Brain microvascular endothelial cell (primary cell): Measurements from ENCODE around the gene POM121L12.

ENCODE experiments used
- DNase-seq: peaks from one replicate; pipeline ENCODE4 v3.0.0-alpha.2; 2020
- H3K27ac ChIP-seq: fragments of 250-450 bp; sonication (Bioruptor Pico); 2 replicates; pipeline ENCODE4 v1.5.1; 2020; ENCODE audit warnings: mild to moderate bottlenecking, moderate library complexity
- H3K27me3 ChIP-seq: fragments of 250-450 bp; sonication (Bioruptor Pico); replicated peaks from 2 replicates; pipeline ENCODE4 v1.5.1; 2020; ENCODE audit warnings: mild to moderate bottlenecking
- H3K36me3 ChIP-seq: fragments of 250-450 bp; sonication (Bioruptor Pico); replicated peaks from 2 replicates; pipeline ENCODE4 v1.5.1; 2020; ENCODE audit warnings: mild to moderate bottlenecking
- H3K4me3 ChIP-seq: 2 replicates; pipeline ENCODE4 v1.5.1; 2011; ENCODE audit warnings: low read depth, mild to moderate bottlenecking, control low read depth, low read length, moderate library complexity
- in situ Hi-C: cut with HindIII; loops from 2 replicates; pipeline ENCODE4 v1.10.0; 2017; ENCODE audit warnings: low sequenced_read_pairs, low pct_ligation_motif_present
- TF ChIP-seq, protein P1 (sequence below): IDR thresholded peaks from 2 replicates; pipeline ENCODE4 v1.5.1; 2011; ENCODE audit warnings: low read depth, mild to moderate bottlenecking, moderate library complexity, low read length, control low read depth, inconsistent platforms; ENCODE audit errors: missing control alignments

POM121L12 gene

GRCh38 chr7:53050433-53050832 is 15.0 kb downstream of the POM121L12 start:
- DNase-seq, result no peak
- no peak overlapping the region for H3K27ac ChIP-seq
- H3K27me3 ChIP-seq, result no peaks in the 10 kb centered on the region
- TF ChIP-seq, protein P1, sequence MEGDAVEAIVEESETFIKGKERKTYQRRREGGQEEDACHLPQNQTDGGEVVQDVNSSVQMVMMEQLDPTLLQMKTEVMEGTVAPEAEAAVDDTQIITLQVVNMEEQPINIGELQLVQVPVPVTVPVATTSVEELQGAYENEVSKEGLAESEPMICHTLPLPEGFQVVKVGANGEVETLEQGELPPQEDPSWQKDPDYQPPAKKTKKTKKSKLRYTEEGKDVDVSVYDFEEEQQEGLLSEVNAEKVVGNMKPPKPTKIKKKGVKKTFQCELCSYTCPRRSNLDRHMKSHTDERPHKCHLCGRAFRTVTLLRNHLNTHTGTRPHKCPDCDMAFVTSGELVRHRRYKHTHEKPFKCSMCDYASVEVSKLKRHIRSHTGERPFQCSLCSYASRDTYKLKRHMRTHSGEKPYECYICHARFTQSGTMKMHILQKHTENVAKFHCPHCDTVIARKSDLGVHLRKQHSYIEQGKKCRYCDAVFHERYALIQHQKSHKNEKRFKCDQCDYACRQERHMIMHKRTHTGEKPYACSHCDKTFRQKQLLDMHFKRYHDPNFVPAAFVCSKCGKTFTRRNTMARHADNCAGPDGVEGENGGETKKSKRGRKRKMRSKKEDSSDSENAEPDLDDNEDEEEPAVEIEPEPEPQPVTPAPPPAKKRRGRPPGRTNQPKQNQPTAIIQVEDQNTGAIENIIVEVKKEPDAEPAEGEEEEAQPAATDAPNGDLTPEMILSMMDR, result no peak
- H3K36me3 ChIP-seq, result no peaks in the 10 kb centered on the region
- in situ Hi-C loops, result no loop called here
- no peak overlapping the region for H3K4me3 ChIP-seq

DNA sequence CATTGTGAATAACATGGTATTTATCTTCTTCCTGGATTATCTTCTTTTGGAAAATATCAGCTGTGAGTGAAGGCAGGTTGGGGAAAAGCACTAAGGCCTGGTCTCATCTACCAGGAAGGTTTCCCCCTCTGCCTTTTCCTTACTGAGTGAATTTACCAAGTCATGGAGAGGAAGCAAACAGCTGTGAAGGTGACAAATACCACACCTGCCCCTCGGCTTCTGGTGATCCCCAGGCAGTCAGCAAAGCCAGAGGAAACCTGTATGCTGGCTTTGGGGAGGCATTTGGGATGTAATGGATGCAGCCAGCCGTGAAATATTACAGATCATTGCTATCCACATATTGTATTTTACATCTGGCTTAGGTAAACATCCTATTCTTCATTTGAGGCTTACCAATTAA is 24.2 kb downstream of the POM121L12 start:
- DNase-seq, result no peak
- Histone ChIP-seq H3K36me3 (no peaks in the 10 kb centered on the region), H3K27ac (no peak overlapping the region), H3K4me3 (no peak overlapping the region), H3K27me3 (no peaks in the 10 kb centered on the region)
- TF ChIP-seq, protein P1, result no peak
- in situ Hi-C loops, result no loop called here

DNA sequence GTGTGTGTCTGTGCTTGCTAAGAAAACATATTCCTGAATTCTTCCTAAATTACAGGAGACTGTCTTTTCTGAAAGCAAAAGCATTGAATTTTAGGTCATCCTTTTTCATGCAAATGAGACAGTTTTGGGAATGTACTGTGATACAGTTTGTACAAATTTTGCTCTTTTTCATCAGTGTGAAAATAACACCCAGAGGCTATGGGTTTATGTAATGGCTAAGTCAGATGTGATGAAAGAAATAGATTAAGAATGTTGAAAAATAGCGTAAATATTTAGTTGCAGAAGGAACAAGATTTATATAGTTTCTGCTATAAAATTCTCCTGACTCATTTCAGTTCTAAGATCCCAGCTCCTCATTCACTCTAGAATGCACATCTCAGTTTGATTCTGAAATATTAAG is 24.6 kb downstream of the POM121L12 start:
- TF ChIP-seq, protein P1, result no peak
- Histone ChIP-seq H3K36me3 (no peaks in the 10 kb centered on the region), H3K27ac (no peak overlapping the region), H3K4me3 (no peak overlapping the region), H3K27me3 (no peaks in the 10 kb centered on the region)
- in situ Hi-C loops, result no loop called here
- no peak for DNase-seq

GRCh38 chr7:53062796-53063195 is 27.4 kb downstream of the POM121L12 start:
- DNase-seq, result no peak
- no peak overlapping the region for H3K4me3 ChIP-seq
- no peak overlapping the region for H3K27ac ChIP-seq
- H3K27me3 ChIP-seq, result no peaks in the 10 kb centered on the region
- TF ChIP-seq, protein P1, result no peak
- in situ Hi-C loops, result no loop called here
- H3K36me3 ChIP-seq, result no peaks in the 10 kb centered on the region

DNA sequence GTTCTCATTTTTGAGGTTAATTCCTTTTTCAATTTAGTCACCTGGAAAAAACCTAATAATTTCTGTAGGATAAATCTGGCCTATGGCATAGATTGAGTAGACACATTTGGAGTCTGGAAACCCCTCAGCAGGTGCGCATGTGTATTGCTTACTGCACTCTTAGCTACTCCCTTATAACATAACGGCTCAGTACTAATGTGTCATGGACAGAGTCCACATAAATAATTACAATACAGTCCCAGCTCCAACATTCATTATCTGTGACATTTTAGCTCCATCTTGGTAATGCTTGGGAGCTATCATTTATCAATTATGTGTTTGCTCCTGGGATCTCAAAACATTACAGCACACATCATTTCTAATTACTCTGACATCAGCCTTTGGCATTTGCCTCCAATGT is 33.2 kb downstream of the POM121L12 start:
- DNase-seq, result no peak
- Histone ChIP-seq H3K27ac (no peak overlapping the region), H3K36me3 (no peaks in the 10 kb centered on the region), H3K4me3 (no peak overlapping the region), H3K27me3 (no peaks in the 10 kb centered on the region)
- TF ChIP-seq, protein P1, result no peak
- in situ Hi-C loops, result no loop called here

DNA sequence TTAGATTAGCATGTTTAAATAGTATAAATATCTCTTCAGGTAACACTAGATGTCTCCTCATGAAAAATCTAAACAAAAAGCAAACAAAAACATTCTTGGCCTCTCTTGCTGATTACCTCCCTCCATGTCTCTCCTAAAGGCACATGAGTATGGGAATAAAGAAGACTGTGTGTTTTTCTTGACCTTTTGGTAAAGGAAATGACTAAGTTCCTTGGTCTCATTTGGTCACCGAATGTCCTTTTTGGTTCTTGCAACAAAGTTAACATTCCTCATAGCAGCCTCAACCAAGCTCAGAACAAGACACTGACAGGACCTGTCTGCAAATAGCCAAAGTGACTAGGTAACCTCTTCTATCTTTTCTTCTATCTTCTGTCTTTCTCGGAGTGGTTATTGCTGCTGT is 35.5 kb downstream of the POM121L12 start:
- in situ Hi-C loops, result no loop called here
- DNase-seq, result no peak

More for the DNA sequence above, 35.5 kb downstream of the POM121L12 start:
- no peaks in the 10 kb centered on the region for H3K27me3 ChIP-seq
- H3K4me3 ChIP-seq, result no peak overlapping the region
- H3K27ac ChIP-seq, result no peak overlapping the region
- TF ChIP-seq, protein P1, result no peak
- H3K36me3 ChIP-seq, result no peaks in the 10 kb centered on the region
